T-helper 2 cell (primary cell): Measurements from ENCODE around the gene FREY1.

ENCODE experiments used
- DNase-seq, 5 experiments: peaks; one replicate each; pipeline versions ENCODE4 v3.0.0 to v3.0.0-alpha.2; 2012 to 2022

The FREY1 gene

DNA sequence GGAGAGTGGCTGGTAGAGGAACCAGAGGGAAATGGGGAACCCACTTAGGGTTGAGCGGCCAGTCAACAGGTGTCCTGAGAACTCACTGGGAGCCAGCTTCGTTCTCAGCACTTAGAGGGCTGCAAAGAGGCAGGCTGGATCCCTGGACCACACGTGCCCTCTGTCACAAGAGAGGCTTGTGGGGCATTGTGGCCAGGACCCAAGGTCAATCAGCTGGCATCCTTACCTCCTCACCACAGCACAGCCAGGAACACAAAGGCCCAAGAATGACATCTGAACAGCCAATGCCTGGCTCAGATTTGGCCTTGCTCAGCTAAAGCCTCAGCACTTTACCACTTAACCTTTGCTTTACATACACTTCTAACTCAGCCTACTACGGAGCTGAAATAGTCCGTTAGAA lies 14.2 kb downstream of the FREY1 start:
- DNase-seq: no peak

DNA sequence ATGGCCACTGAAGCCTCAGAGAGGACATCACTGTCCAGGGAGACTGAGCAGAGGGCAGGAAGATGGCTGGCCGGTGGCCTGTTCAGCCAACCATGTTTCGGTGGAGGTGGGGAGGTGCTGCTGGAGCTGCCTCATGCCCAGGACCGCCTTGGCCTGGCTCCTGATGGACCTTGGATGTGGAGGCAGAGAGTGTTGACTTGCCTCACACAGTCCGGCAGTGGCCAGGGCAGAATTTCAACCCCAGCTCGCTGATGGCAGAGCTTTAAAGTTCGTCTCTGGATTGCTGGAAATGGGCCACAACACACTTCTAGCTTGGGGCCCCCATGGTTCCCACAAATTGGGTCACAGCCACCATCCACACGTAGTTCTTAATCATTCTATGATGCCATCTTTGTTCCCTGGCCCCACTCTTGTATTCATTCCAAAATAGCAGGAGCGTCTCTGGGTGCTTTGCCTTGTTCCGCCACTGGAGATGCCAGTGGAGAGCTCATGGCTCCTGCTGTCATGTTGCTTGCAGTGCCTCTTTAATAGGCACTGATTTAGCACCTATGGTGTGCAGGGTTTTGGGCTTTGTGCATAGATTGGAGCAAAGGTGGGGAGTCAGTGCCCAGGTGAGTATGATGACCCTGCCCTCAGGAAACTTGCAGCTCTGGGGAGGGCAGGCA lies 16.1 kb downstream of the FREY1 start:
- DNase-seq: no peak

DNA sequence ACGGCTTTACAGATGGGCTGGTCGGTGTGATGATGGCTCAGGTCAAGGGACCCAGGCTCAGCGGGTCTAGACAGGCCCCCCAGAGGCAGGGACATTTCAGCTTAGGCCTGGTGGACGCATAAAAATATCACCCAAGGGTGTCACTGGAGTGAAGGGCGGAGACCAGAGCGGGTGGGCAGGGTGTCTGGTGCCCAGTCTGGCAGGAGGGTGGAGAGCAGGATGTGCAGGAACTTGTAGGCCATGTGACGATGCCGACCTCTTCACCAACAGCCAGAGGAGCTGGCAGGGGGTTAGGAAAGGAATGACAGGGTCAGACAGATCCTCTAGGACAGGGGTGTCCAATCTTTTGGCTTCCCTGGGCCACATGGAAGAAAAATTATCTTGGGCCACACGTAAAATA lies 17.1 kb downstream of the FREY1 start:
- no peak for DNase-seq

DNA sequence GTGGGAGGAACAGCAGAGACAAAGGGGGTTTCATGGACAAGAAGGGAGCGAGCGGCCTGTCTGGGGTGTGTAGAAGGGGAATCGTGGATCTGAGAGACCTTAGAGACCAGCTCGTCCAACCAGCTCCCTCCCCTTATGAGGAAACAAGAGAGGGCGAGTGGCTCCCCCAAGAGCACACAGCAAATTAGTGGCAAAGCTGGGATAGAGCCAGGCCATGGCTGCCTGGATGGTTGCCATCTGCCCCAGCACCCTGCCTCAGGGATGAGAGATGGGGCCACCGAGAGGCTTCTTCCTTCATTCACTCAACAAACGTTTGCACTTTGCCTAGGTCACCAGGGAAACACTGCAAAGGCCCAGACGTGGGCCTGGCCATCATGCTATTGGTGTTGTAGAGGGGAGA lies 17.5 kb downstream of the FREY1 start:
- no peak for DNase-seq

- DNase-seq: no peak
Observed at GRCh38 chr11:45887587-45887986, 19.5 kb downstream of the FREY1 start.

DNA sequence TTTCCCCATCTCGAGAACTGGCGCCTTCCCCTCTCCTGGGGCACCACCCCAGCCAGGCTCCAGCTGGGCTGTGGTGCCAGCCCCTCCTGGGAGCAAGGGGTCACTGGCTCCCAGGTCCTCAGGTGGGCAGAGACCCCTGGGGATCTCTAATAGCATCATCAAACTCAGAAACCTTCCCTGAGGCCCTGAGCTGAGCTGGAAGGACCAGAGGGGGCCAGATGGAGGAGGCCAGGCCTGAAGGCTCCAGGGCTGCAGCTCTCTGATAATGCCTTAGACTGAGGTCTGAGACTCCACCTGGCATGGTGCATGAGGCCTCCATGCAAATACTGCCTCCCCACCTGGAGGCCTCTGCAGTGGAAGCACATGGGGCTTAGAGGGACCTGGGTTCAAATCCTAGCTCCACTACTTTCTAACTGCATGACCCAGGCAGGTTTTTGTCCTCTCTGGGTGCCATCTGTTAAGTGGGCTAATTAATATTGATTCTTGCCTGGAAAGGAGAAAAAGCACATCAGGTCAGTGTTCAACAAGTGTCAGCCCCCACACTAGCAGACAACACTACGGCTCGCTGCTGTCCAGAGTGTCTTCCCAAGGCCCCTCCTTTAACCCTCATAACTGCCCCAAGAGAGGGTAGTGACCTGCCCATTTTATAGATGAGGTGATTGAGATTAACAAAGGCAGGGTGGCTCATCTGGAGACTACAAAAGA lies 20.1 kb downstream of the FREY1 start:
- no peak for DNase-seq

DNA sequence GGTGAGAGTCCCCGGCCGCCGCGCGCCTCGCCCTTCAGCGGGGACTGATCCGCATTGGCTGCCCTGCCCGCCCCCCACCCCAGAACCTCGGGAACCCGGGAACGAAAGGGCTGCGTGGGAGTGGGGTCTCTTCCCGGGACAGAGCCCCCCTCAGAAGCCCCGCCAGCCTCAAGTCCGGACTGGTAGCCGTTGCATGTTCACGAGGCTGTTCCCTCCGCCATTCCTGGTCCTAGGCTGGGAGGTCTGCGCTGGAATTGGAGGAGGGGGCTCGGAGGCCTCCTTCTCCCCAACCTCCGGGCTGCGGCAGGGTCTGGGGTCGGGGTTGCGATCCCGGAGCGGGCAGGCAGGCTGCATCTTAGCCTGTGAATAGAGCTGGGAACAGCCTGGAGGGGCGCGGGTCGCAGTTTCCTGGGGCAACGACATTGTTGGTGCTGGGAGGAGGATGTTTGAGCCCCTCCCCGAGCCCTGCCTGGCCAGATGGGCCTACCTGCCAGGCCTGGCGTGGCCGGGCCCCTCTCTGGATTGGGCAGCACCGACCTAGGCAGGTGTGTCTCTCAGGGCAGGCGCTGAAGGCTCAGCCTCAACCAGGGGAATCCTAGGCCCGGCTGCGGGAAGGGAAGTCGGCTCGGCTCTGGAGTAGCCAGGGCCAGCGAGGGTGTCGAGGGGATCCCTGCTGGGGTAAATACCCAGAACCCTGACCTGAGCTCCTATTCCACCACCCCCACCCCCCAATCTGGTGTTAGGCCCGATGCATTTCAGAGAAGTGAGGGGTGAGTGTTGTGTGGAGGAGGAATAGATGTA lies 20.9 kb downstream of the FREY1 start:
- DNase-seq: no peak

DNA sequence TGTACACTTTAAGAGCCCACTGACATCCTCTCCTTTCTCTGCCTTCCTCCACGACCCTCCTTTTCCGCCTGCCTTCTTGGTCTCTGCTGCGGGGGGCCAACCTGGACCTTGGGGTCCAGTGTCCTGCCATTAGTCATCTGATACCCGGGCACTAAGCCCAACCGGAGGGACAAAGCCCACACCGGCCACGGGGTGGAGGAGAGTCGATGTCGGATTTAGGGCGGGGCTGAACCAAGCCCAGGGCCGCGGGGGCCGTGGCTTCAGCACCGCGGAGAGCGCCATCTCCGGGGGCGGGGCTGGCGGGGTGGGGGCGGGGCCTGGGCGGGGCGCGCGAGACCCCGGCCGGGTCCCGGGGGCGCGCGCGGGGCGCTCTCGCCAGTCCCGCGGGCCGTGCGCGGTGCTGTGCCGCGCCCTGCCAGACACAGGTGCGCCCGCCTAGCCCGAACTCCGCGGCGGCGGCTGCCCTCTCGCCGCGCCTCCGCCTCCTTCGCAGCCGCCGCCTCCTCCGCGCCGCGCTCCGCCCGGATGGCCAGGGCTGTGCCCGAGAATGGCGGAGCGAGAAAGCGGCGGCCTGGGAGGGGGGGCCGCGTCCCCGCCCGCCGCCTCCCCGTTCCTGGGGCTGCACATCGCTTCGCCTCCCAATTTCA lies 21.7 kb downstream of the FREY1 start, which contains the start of gene MAPK8IP1:
Gene MAPK8IP1 (plus strand): TSS at position 378 of the 647 bp plus-strand sequence. CDS start 170 bp downstream, at position 548.
- peak; percentile 30 to 58 (median 33) for DNase-seq

DNA sequence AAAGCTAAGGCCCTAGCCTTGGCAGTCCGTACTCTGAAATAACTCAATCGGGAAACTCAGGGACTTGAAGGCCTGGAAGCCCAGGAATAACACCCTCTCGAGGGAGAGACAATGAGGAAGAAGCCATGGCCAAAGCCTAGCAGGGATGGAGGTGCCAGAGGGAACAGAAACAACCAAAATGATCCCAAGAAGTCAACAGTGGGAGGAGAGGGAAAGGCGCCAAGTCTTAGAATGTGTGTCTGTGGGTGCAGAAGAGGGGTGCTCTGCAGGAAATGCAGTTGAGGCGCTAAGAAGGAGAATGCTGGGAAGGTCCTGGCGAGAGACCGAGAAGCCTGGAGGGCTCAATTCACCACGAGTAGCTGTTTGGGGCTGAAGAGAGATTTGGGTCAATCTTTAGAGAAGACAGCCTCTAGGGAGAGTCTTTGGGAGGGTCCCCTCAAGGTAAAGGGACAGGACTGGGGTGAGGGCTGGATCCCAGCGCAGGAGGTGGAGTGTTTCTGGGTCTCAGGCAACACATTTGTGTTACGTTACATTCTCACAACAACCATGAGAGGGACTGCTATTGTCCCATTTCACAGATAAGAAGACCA lies 22.4 kb downstream of the FREY1 start:
- no peak for DNase-seq

DNA sequence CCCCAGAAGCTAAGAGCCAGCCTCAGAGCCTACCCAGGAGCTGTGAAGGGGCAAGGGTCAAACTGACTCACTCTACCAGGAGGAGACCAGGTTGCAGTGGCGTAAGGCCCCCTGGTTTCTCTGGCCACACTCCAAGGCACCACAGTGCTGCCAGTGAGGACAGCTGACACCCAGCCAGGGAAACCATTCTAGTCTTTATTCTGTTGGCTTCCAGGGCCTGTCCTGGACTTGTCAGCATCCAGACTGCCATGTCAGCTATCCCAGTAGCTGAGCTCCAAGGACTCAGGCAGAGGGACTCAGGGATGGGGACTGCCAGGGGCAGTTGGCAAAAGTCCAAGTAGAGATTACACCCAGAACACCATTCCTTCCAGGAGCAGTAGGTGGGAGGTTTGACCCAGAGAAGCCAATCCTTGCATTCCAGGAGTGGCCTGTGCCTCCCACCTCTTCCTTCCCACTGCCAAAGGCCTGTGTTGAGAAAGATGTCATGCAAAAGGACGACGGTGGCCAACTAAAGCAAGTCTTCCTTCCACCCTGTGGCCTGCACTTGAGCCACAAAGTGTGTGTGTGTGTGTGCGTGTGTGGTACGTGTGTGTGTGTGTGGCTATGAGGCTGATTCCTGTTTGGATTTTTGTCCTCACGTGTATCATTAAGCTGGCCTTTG lies 25.2 kb downstream of the FREY1 start:
- DNase-seq: no peak

GRCh38 chr11:45880772-45881570 lies 26.1 kb downstream of the FREY1 start:
- DNase-seq: no peak

- DNase-seq: no peak
Observed at GRCh38 chr11:45879803-45880686, 27.0 kb downstream of the FREY1 start.

DNA sequence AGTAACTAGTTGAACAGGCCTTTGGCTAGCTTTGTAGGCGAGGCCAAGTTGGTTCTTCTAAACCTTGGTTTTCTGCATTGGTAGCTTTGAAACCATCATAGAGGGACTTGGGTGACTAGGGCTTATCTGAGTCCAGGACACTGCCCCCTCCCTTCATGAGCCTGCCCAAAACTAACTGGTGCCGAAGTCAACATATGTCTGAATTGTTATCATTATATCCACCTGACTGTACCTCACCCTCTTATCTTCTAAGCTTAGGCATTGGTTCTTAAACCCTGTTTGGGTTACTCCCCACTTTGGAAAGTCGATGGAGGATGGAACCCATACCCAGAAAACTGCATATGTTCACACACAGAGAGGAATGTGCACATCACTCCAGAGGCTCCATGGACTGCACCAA lies 29.2 kb downstream of the FREY1 start:
- DNase-seq: no peak

- DNase-seq: no peak
Observed at GRCh38 chr11:45877221-45877620, 29.9 kb downstream of the FREY1 start.

DNA sequence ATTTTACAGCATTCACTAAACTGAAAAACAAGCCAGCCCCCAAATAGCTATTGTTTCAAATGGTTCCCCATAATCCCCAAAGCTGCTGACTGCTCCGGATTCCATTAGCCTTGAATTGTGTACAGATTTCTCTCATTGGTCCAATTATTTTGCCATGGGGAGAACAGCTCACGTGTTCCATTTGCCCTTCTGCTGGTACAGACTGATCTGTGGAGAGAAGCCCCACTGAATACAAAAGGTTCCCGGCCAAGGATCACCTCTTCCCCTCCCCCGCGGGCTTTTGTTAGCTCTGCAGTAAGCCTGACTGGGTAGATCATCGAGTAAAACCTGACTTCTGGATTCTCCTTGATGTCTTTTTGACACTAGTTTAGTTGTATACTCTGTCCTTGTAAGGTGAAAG lies 30.7 kb downstream of the FREY1 start:
- no peak for DNase-seq

GRCh38 chr11:45872651-45873356 lies 34.3 kb downstream of the FREY1 start:
- DNase-seq: peak in 1 of 5 experiments; percentile 42

DNA sequence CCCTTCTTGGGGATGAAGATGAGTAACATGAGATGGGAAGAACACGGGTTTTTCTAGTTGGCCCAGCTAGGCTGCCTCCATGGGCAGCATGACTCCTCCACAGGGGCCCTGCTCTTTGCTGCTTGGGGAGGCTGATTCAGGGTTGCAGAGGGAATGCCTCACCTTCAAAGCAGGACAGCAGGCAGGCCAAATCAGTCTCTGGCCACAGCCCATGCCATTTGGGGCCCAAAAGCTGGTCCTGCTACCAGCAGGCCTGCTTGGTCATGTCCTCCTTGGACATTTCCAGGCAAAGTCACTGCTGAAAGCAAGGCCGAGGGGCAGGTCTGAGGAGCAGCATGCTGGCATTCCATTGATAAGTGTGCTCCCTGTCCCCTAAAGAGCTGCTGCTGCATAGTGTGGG lies 35.4 kb downstream of the FREY1 start:
- no peak for DNase-seq

DNA sequence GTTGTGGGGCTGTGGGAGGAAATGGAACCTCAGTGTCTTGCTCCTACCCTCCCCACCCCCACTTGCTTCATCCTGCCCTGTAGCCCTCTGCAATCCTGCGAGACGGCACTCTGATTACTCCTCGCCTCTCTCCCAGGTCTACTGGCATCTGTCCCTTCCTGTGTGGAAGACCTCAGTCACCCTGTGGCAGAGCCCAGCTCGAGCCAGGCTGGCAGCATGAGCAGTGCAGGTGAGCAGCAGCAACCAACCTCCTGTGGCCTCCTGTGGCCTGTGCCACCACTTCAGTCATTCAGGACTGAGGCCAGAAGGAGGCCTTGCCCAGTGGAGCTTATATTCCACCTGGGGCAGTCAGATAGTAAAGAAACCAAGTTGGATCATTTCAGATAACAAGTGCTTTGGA lies 36.4 kb downstream of the FREY1 start:
- no peak for DNase-seq

- DNase-seq: no peak
Observed at GRCh38 chr11:45869551-45869950, 37.5 kb downstream of the FREY1 start.

GRCh38 chr11:45864041-45864440 lies 43.0 kb downstream of the FREY1 start:
- no peak for DNase-seq
